A673 (cell line): ENCODE measurements around the gene STIL. TPM values are rescaled to one million over a fixed set of nuclear protein-coding genes. Genes with fewer than 3 reads are reported as not detected.

Experiments
- BruUV-seq: library from RNA; stranded (reverse); fragments of 400-500 nt; replicated peaks from 2 replicates; lab custom pipeline; 2021; lab: Mats Ljungman, UMichigan
- CTCF ChIA-PET: fragments of 300-600 bp; sonication (Branson Sonifier 250); formaldehyde crosslinking; loops from one replicate; lab custom pipeline; 2022; ENCODE audit warnings: antibody characterized with exemption; lab: Charles Lee
- POLR2A ChIA-PET: fragments of 300-600 bp; sonication (Branson Sonifier 250); formaldehyde crosslinking; loops from one replicate; lab custom pipeline; 2022; ENCODE audit warnings: antibody characterized with exemption; ENCODE audit not compliant: low non-redundant PET; lab: Charles Lee
- DNase-seq: peaks from one replicate; pipeline ENCODE4 v3.0.0-alpha.2; 2015; ENCODE audit warnings: low spot score
- H3K27ac ChIP-seq: fragments of 200-600 bp; sonication (generic); 2 replicates; pipeline ENCODE4 v1.5.1; 2016; ENCODE audit warnings: mixed run types, low read depth, mild to moderate bottlenecking, mixed read lengths, antibody characterized with exemption, low read length; ENCODE audit not compliant: poor library complexity, severe bottlenecking
- H3K27me3 ChIP-seq: fragments of 200-600 bp; sonication (generic); replicated peaks from 2 replicates; pipeline ENCODE4 v1.6.1; 2017; ENCODE audit warnings: mixed run types, low read depth, mild to moderate bottlenecking, mixed read lengths, antibody characterized with exemption, low read length; ENCODE audit not compliant: insufficient read depth, poor library complexity
- H3K36me3 ChIP-seq: fragments of 200-600 bp; sonication (generic); 2 replicates; pipeline ENCODE4 v1.6.1; 2016; ENCODE audit warnings: mixed run types, mild to moderate bottlenecking, mixed read lengths, antibody characterized with exemption, low read length; ENCODE audit not compliant: insufficient read depth, poor library complexity, severe bottlenecking
- H3K4me1 ChIP-seq: fragments of 200-600 bp; sonication (generic); 2 replicates; pipeline ENCODE4 v1.6.1; 2017; ENCODE audit warnings: mixed run types, mild to moderate bottlenecking, mixed read lengths, antibody characterized with exemption, low read length; ENCODE audit not compliant: insufficient read depth, poor library complexity, severe bottlenecking
- H3K4me3 ChIP-seq: fragments of 200-600 bp; sonication (generic); 2 replicates; pipeline ENCODE4 v1.5.1; 2016; ENCODE audit warnings: low read depth, mixed run types, mild to moderate bottlenecking, mixed read lengths, low read length; ENCODE audit not compliant: poor library complexity, severe bottlenecking
- H3K9me3 ChIP-seq: fragments of 200-600 bp; sonication (generic); 2 replicates; pipeline ENCODE4 v1.6.1; 2016; ENCODE audit warnings: mixed run types, low read depth, mild to moderate bottlenecking, mixed read lengths, antibody characterized with exemption, low read length; ENCODE audit not compliant: poor library complexity, severe bottlenecking
- CTCF ChIP-seq: fragments of 300-800, 200-600 bp; sonication (generic); conservative IDR thresholded peaks from 2 replicates; pipeline ENCODE4 v1.5.1; 2017; ENCODE audit warnings: low read depth, mild to moderate bottlenecking, antibody characterized with exemption, low read length, moderate library complexity, mixed read lengths
- EZH2 ChIP-seq: fragments of 200-600 bp; sonication (generic); IDR thresholded peaks from 2 replicates; pipeline ENCODE4 v1.6.1; 2017; ENCODE audit warnings: borderline replicate concordance, low read depth, mild to moderate bottlenecking, mixed read lengths, antibody characterized with exemption, low read length; ENCODE audit not compliant: poor library complexity, severe bottlenecking
- intact Hi-C: fragments of 100-400 bp; cut with micrococcal nuclease; formaldehyde crosslinking; loops from one replicate; pipeline ENCODE4 v1.10.0; 2022; ENCODE audit not compliant: unreplicated experiment
- total RNA-seq: library from RNA; stranded (reverse); gene quantifications from 2 replicates; pipeline ENCODE4 v1.2.3, GENCODE V29; 2021

STIL gene
- total RNA-seq, 1 experiment from 2014 or later, result 43.4 TPM

- intact Hi-C loops, result no loop called here
- no peaks in the 10 kb centered on the region for H3K9me3 ChIP-seq
- ChIA-PET POLR2A (no interaction called here), CTCF (no interaction called here)
- no peak for DNase-seq
- H3K36me3 ChIP-seq, result no peaks in the 10 kb centered on the region
- H3K4me1 ChIP-seq, result no peaks in the 10 kb centered on the region
- no peak overlapping the region for H3K27ac ChIP-seq
- no peak overlapping the region for H3K4me3 ChIP-seq
- H3K27me3 ChIP-seq, result no peaks in the 10 kb centered on the region
- TF ChIP-seq CTCF (no peak), EZH2 (no peak)
- BruUV-seq, result no TSS peak
Measured at GRCh38 chr1:47244339-47244862, 69.5 kb downstream of the STIL start.

GRCh38 chr1:47243910-47244309, 70.0 kb downstream of the STIL start:
- POLR2A ChIA-PET, result no interaction called here
- no peaks in the 10 kb centered on the region for H3K27me3 ChIP-seq
- intact Hi-C loops, result no loop called here

GRCh38 chr1:47241114-47242113, 72.5 kb downstream of the STIL start:
- H3K27me3 ChIP-seq, result no peaks in the 10 kb centered on the region
- no peak overlapping the region for H3K27ac ChIP-seq
- intact Hi-C loops, result no loop called here
- BruUV-seq, result no TSS peak
- CTCF ChIA-PET, result no interaction called here
- H3K9me3 ChIP-seq, result no peaks in the 10 kb centered on the region
- no peak for DNase-seq
- H3K36me3 ChIP-seq, result no peaks in the 10 kb centered on the region
- no peaks in the 10 kb centered on the region for H3K4me1 ChIP-seq
- POLR2A ChIA-PET, result no interaction called here
- no peak for TF ChIP-seq EZH2
- no peak for TF ChIP-seq CTCF
- no peak overlapping the region for H3K4me3 ChIP-seq

More at GRCh38 chr1:47243910-47244309, 70.0 kb downstream of the STIL start:
- Histone ChIP-seq H3K4me3 (no peak overlapping the region), H3K27ac (no peak overlapping the region), H3K9me3 (no peaks in the 10 kb centered on the region), H3K4me1 (no peaks in the 10 kb centered on the region), H3K36me3 (no peaks in the 10 kb centered on the region)
- TF ChIP-seq EZH2, result no peak
- TF ChIP-seq CTCF, result no peak
- no TSS peak for BruUV-seq
- CTCF ChIA-PET, result no interaction called here
- DNase-seq, result no peak
